ENCODE measurements around the gene USH1G.

- TF ChIP-seq POLR2AphosphoS5 (IDR thresholded peaks at IDR 0.05; ENCODE audit: low read depth, low read length): no peak
- TF ChIP-seq POLR2A (IDR thresholded peaks at IDR 0.05; ENCODE audit: low read depth, low read length): no peak
- no peak for TF ChIP-seq PAX5 (IDR thresholded peaks at IDR 0.05; ENCODE audit: insufficient read depth, low read length, severe bottlenecking)
- TF ChIP-seq TAF1 (IDR thresholded peaks at IDR 0.05; ENCODE audit: low read depth, low read length): no peak
Observed at GRCh38 chr17:74924250-74924948, 1.3 kb upstream of the USH1G start, which contains the start of gene OTOP2.
